Gastrocnemius medialis (tissue), 4 donors: Measurements from ENCODE around the gene ACOXL. TPM values are rescaled to one million over a fixed set of nuclear protein-coding genes. Genes with fewer than 3 reads are reported as not detected.

ENCODE experiments used
- ATAC-seq, 2 donors: fragments of 150-250 bp; one replicate each; pipeline ENCODE4 v1.9.1; 2016
- DNase-seq, 2 donors: peaks; one replicate each; pipeline ENCODE4 v3.0.0-alpha.2; 2019
- H3K27ac ChIP-seq, 4 donors: fragments of 200-600 bp; sonication (generic); 1 replicate in 1 of 4; 2 replicates in 3 of 4; pipeline ENCODE4 v1.5.1; 2016 to 2018; ENCODE audit warnings: mild to moderate bottlenecking in 2 of 4, moderate library complexity in 1 of 4
- H3K27me3 ChIP-seq, 3 donors: fragments of 200-600 bp; sonication (generic) in 2 of 3; 1 replicate in 1 of 3; 2 replicates in 2 of 3; pipeline versions ENCODE4 v1.5.1 to v1.6.0; 2016 to 2019; ENCODE audit warnings: mild to moderate bottlenecking in 1 of 3, moderate library complexity in 1 of 3
- H3K36me3 ChIP-seq, 2 donors: fragments of 200-600 bp; sonication (generic) in 1 of 2; one replicate each; pipeline ENCODE4 v1.5.1; 2017 to 2018
- H3K4me1 ChIP-seq, 2 donors: fragments of 200-600 bp; sonication (generic) in 1 of 2; one replicate each; pipeline ENCODE4 v1.5.1; 2016 to 2017; ENCODE audit warnings: mild to moderate bottlenecking in 2 of 2
- H3K4me3 ChIP-seq, 4 donors: fragments of 200-600 bp; sonication (generic) in 3 of 4; 1 replicate in 1 of 4; 2 replicates in 3 of 4; pipeline ENCODE4 v1.5.1; 2016 to 2019; ENCODE audit warnings: mild to moderate bottlenecking in 2 of 4
- H3K9me3 ChIP-seq, 3 donors: fragments of 200-600 bp; sonication (generic) in 2 of 3; 1 replicate in 1 of 3; 2 replicates in 2 of 3; pipeline ENCODE4 v1.5.1; 2016 to 2019
- CTCF ChIP-seq, 5 experiments: fragments of 450-650 bp in 3 of 5; fragments of 200-600 bp in 2 of 5; sonication (generic) in 2 of 5; IDR thresholded peaks in 4 of 5; conservative IDR thresholded peaks in 1 of 5; 1 replicate in 4 of 5; 2 replicates in 1 of 5; pipeline ENCODE4 v1.5.1; 2016 to 2019; ENCODE audit warnings: antibody characterized with exemption in 5 of 5, mild to moderate bottlenecking in 3 of 5, moderate library complexity in 3 of 5
- POLR2A ChIP-seq, 2 donors: fragments of 450-650 bp; IDR thresholded peaks; one replicate each; pipeline ENCODE4 v1.6.1; 2017; ENCODE audit warnings: antibody characterized with exemption in 2 of 2, mild to moderate bottlenecking in 2 of 2, moderate library complexity in 2 of 2
- in situ Hi-C, 4 donors: fragments of 200-750 bp; cut with MboI; loops; one replicate each; pipeline versions ENCODE4 v1.15.0 to v1.8.0; 2017; ENCODE audit warnings: low sequenced_read_pairs in 4 of 4
- intact Hi-C: fragments of 100-400 bp; cut with DNase I; formaldehyde crosslinking; loops from one replicate; pipeline ENCODE4 v1.15.1; 2023; ENCODE audit warnings: low total_unique reads
- total RNA-seq, 4 donors: library from RNA; depleted of rRNA; stranded (reverse); fragments of >200 nt; gene quantifications; one replicate each; pipeline versions ENCODE4 v1.1.0 to v1.2.3, GENCODE V29; 2016

Gene ACOXL
- total RNA-seq, 4 donors from 2014 or later: not detected

- Histone ChIP-seq H3K4me3 (no peak overlapping the region), H3K9me3 (no peaks in the 10 kb centered on the region), H3K36me3 (no peaks in the 10 kb centered on the region), H3K27ac (peak overlapping the region; percentile 61 to 74 (median 62)), H3K27me3 (no peaks in the 10 kb centered on the region), H3K4me1 (peaks cover 44 to 67% of the 10 kb centered on the region in 2 donors)
- TF ChIP-seq CTCF (IDR thresholded peaks at IDR 0.05 in 4 of 5, conservative IDR thresholded peaks at IDR 0.05 in 1 of 5): peak; percentile 45 to 70 (median 63)
- TF ChIP-seq POLR2A (IDR thresholded peaks at IDR 0.05): no peak
- in situ Hi-C loops: loop anchor here in 2 of 4 donors (10.0 to 25.0 kb wide), 2 partner anchors 321 to 1126 kb away; partner anchors contain the start of gene ZC3H8 (in 1 of the 2)
- intact Hi-C loops: loop anchor here (1.0 to 2.0 kb wide), 2 partner anchors 324 to 365 kb away; no protein-coding TSS in a partner anchor
- ATAC-seq (peak; percentile 61 to 68), DNase-seq (peak; percentile 53 to 79)
Observed at GRCh38 chr2:111135910-111136297, 403.5 kb downstream of the ACOXL start.

GRCh38 chr2:111138839-111139238 lies 406.5 kb downstream of the ACOXL start:
- H3K27ac ChIP-seq: peak overlapping the region; percentile 73 to 85 (median 82)
- peaks cover 55 to 60% of the 10 kb centered on the region in 2 donors for H3K4me1 ChIP-seq
- H3K4me3 ChIP-seq: no peak overlapping the region
- no peaks in the 10 kb centered on the region for H3K27me3 ChIP-seq
- no peak for DNase-seq
- in situ Hi-C loops: loop anchor here in 2 of 4 donors (10.0 to 25.0 kb wide), 2 partner anchors 324 to 1123 kb away; partner anchors contain the start of gene ZC3H8 (in 1 of the 2)
- ATAC-seq: no peak
- intact Hi-C loops: loop anchor here (1.0 kb wide), 2 partner anchors 16 to 19 kb away; partner anchors contain the start of gene BCL2L11
- H3K36me3 ChIP-seq: no peaks in the 10 kb centered on the region
- TF ChIP-seq CTCF (IDR thresholded peaks at IDR 0.05 in 4 of 5, conservative IDR thresholded peaks at IDR 0.05 in 1 of 5) (no peak), POLR2A (IDR thresholded peaks at IDR 0.05) (no peak)
- H3K9me3 ChIP-seq: no peaks in the 10 kb centered on the region

GRCh38 chr2:111139637-111140317 lies 407.4 kb downstream of the ACOXL start:
- Histone ChIP-seq H3K4me3 (no peak overlapping the region), H3K4me1 (peaks cover 54 to 58% of the 10 kb centered on the region in 2 donors), H3K36me3 (no peaks in the 10 kb centered on the region), H3K27me3 (no peaks in the 10 kb centered on the region), H3K9me3 (no peaks in the 10 kb centered on the region), H3K27ac (peak overlapping the region; percentile 73 to 85 (median 82))
- in situ Hi-C loops: loop anchor here in 2 of 4 donors (10.0 to 25.0 kb wide), 2 partner anchors 325 to 1123 kb away; partner anchors contain the start of gene ZC3H8 (in 1 of the 2)
- TF ChIP-seq CTCF (IDR thresholded peaks at IDR 0.05 in 4 of 5, conservative IDR thresholded peaks at IDR 0.05 in 1 of 5): no peak
- TF ChIP-seq POLR2A (IDR thresholded peaks at IDR 0.05): peak in 1 of 2 donors; percentile 20
- ATAC-seq (peak; percentile 88 to 92), DNase-seq (peak; percentile 79 to 91)
- intact Hi-C loops: loop anchor here (1.0 kb wide), 1 partner anchor 19 kb away; the partner anchor contains the start of gene BCL2L11

- in situ Hi-C loops: loop anchor here in 1 of 4 donors (25.0 kb wide), 1 partner anchor 1121 kb away; the partner anchor contains the start of gene ZC3H8
- intact Hi-C loops: no loop called here
Observed at GRCh38 chr2:111140815-111141214, 408.4 kb downstream of the ACOXL start.

GRCh38 chr2:111142101-111142500 lies 409.7 kb downstream of the ACOXL start:
- no peak for ATAC-seq
- intact Hi-C loops: no loop called here

More at GRCh38 chr2:111140815-111141214, 408.4 kb downstream of the ACOXL start:
- Histone ChIP-seq H3K27me3 (no peaks in the 10 kb centered on the region), H3K9me3 (no peaks in the 10 kb centered on the region), H3K27ac (peak overlapping the region; percentile 73 to 85 (median 82)), H3K4me3 (no peak overlapping the region), H3K4me1 (peaks cover 44 to 50% of the 10 kb centered on the region in 2 donors), H3K36me3 (no peaks in the 10 kb centered on the region)
- ATAC-seq (no peak), DNase-seq (no peak)
- TF ChIP-seq POLR2A (IDR thresholded peaks at IDR 0.05): no peak

More at GRCh38 chr2:111142101-111142500, 409.7 kb downstream of the ACOXL start:
- H3K36me3 ChIP-seq: no peaks in the 10 kb centered on the region
- in situ Hi-C loops: loop anchor here in 1 of 4 donors (25.0 kb wide), 1 partner anchor 1120 kb away; the partner anchor contains the start of gene ZC3H8
- peaks cover 34 to 46% of the 10 kb centered on the region in 2 donors for H3K4me1 ChIP-seq
- no peak for TF ChIP-seq POLR2A (IDR thresholded peaks at IDR 0.05)
- TF ChIP-seq CTCF (IDR thresholded peaks at IDR 0.05 in 4 of 5, conservative IDR thresholded peaks at IDR 0.05 in 1 of 5): no peak
- H3K9me3 ChIP-seq: no peaks in the 10 kb centered on the region
- no peak overlapping the region for H3K4me3 ChIP-seq
- no peak for DNase-seq
- H3K27ac ChIP-seq: no peak overlapping the region
- no peaks in the 10 kb centered on the region for H3K27me3 ChIP-seq
